NT2/D1 (cell line): ENCODE measurements around the gene KRTAP5-9.

Source experiments
- SUZ12 ChIP-seq: IDR thresholded peaks from 2 replicates; pipeline ENCODE4 v1.6.1; 2011; ENCODE audit not compliant: insufficient read length, insufficient read depth; ENCODE audit errors: extremely low read depth
- YY1 ChIP-seq: IDR thresholded peaks from 2 replicates; pipeline ENCODE4 v1.6.1; 2011; ENCODE audit not compliant: insufficient read length, insufficient read depth

- TF ChIP-seq SUZ12 (no peak), YY1 (no peak)
These were observed at the start of gene KRTAP5-9 for GRCh38 chr11:71548120-71548519.
